ENCODE results near the gene PNISR. TPM values are rescaled to one million over a fixed set of nuclear protein-coding genes. Genes with fewer than 3 reads are reported as not detected.

Gene PNISR
- total RNA-seq, 3 donors from 2014 or later = 73.7 to 80.0 (median 76.4) TPM

GRCh38 chr6:99369533-99369932, 55.6 kb downstream of the PNISR start:
- DNase-seq (no peak), ATAC-seq (no peak)
- H3K4me3 Mint-ChIP-seq = no peak overlapping the region
- H3K4me1 Mint-ChIP-seq (ENCODE audit: low read depth) = no peaks in the 10 kb centered on the region
- H3K9me3 Mint-ChIP-seq = no peaks in the 10 kb centered on the region
- H3K27me3 Mint-ChIP-seq (ENCODE audit: low read depth) = no peaks in the 10 kb centered on the region
- peaks cover 4% of the 10 kb centered on the region for H3K36me3 Mint-ChIP-seq (ENCODE audit: insufficient read depth)

GRCh38 chr6:99366852-99367251, 58.3 kb downstream of the PNISR start:
- Mint-ChIP-seq H3K9me3 (no peaks in the 10 kb centered on the region), H3K4me1 (ENCODE audit: low read depth) (no peaks in the 10 kb centered on the region), H3K4me3 (no peak overlapping the region), H3K27me3 (ENCODE audit: low read depth) (peaks cover under 1% of the 10 kb centered on the region), H3K36me3 (ENCODE audit: insufficient read depth) (peaks cover 4% of the 10 kb centered on the region)
- DNase-seq (no peak), ATAC-seq (no peak)

GRCh38 chr6:99364026-99364425, 61.1 kb downstream of the PNISR start:
- peaks cover 23% of the 10 kb centered on the region for H3K27me3 Mint-ChIP-seq (ENCODE audit: low read depth)
- ATAC-seq (peak; percentile 55 to 69), DNase-seq (no peak)
- no peak overlapping the region for H3K4me3 Mint-ChIP-seq
- no peaks in the 10 kb centered on the region for H3K36me3 Mint-ChIP-seq (ENCODE audit: insufficient read depth)
- no peaks in the 10 kb centered on the region for H3K9me3 Mint-ChIP-seq
- H3K4me1 Mint-ChIP-seq (ENCODE audit: low read depth) = no peaks in the 10 kb centered on the region

GRCh38 chr6:99362678-99363268, 62.3 kb downstream of the PNISR start:
- DNase-seq (no peak), ATAC-seq (peak; percentile 48 to 55)
- no peaks in the 10 kb centered on the region for H3K4me1 Mint-ChIP-seq (ENCODE audit: low read depth)

GRCh38 chr6:99359800-99360199, 65.3 kb downstream of the PNISR start:
- Mint-ChIP-seq H3K36me3 (ENCODE audit: insufficient read depth) (no peaks in the 10 kb centered on the region), H3K4me1 (ENCODE audit: low read depth) (no peaks in the 10 kb centered on the region), H3K4me3 (no peak overlapping the region), H3K9me3 (no peaks in the 10 kb centered on the region), H3K27me3 (ENCODE audit: low read depth) (peaks cover 35% of the 10 kb centered on the region)
- ATAC-seq (no peak), DNase-seq (no peak)

More at GRCh38 chr6:99362678-99363268, 62.3 kb downstream of the PNISR start:
- H3K27me3 Mint-ChIP-seq (ENCODE audit: low read depth) = peaks cover 23% of the 10 kb centered on the region
- no peak overlapping the region for H3K4me3 Mint-ChIP-seq
- H3K9me3 Mint-ChIP-seq = no peaks in the 10 kb centered on the region
- H3K36me3 Mint-ChIP-seq (ENCODE audit: insufficient read depth) = no peaks in the 10 kb centered on the region

- Mint-ChIP-seq H3K36me3 (ENCODE audit: insufficient read depth) (no peaks in the 10 kb centered on the region), H3K9me3 (no peaks in the 10 kb centered on the region), H3K4me3 (no peak overlapping the region), H3K27me3 (ENCODE audit: low read depth) (peaks cover 60% of the 10 kb centered on the region), H3K4me1 (ENCODE audit: low read depth) (no peaks in the 10 kb centered on the region)
- DNase-seq (no peak), ATAC-seq (no peak)
Observed at GRCh38 chr6:99356641-99357040, 68.5 kb downstream of the PNISR start.

- Mint-ChIP-seq H3K9me3 (no peaks in the 10 kb centered on the region), H3K4me3 (no peak overlapping the region), H3K36me3 (ENCODE audit: insufficient read depth) (no peaks in the 10 kb centered on the region), H3K4me1 (ENCODE audit: low read depth) (peaks cover 3% of the 10 kb centered on the region), H3K27me3 (ENCODE audit: low read depth) (peaks cover 61% of the 10 kb centered on the region)
- DNase-seq (no peak), ATAC-seq (no peak)
Observed at GRCh38 chr6:99354983-99355382, 70.1 kb downstream of the PNISR start.

GRCh38 chr6:99353126-99353525, 72.0 kb downstream of the PNISR start:
- DNase-seq (no peak), ATAC-seq (no peak)
- Mint-ChIP-seq H3K27me3 (ENCODE audit: low read depth) (peaks cover 64% of the 10 kb centered on the region), H3K4me3 (no peak overlapping the region), H3K36me3 (ENCODE audit: insufficient read depth) (no peaks in the 10 kb centered on the region), H3K9me3 (no peaks in the 10 kb centered on the region), H3K4me1 (ENCODE audit: low read depth) (peaks cover 6% of the 10 kb centered on the region)

- no peaks in the 10 kb centered on the region for H3K36me3 Mint-ChIP-seq (ENCODE audit: insufficient read depth)
- no peak overlapping the region for H3K4me3 Mint-ChIP-seq
- no peaks in the 10 kb centered on the region for H3K9me3 Mint-ChIP-seq
- no peak for DNase-seq
- H3K27me3 Mint-ChIP-seq (ENCODE audit: low read depth) = peaks cover 66% of the 10 kb centered on the region
- H3K4me1 Mint-ChIP-seq (ENCODE audit: low read depth) = peaks cover 6% of the 10 kb centered on the region
- no peak for ATAC-seq
Observed at GRCh38 chr6:99350573-99350972, 74.5 kb downstream of the PNISR start.

GRCh38 chr6:99349171-99350141, 75.7 kb downstream of the PNISR start, which contains the start of gene FAXC:
FAXC (minus strand) TSS chr6:99349674; CDS start chr6:99349372, 302 bp downstream.
- Mint-ChIP-seq H3K4me3 (peak within 1 kb of the TSS; percentile 11), H3K9me3 (no peaks in the 10 kb centered on the region), H3K27me3 (ENCODE audit: low read depth) (peaks cover 63% of the 10 kb centered on the region), H3K4me1 (ENCODE audit: low read depth) (peaks cover 6% of the 10 kb centered on the region), H3K36me3 (ENCODE audit: insufficient read depth) (no peaks in the 10 kb centered on the region)
- ATAC-seq (peak; percentile 57 to 61), DNase-seq (no peak)

- Mint-ChIP-seq H3K27me3 (ENCODE audit: low read depth) (peaks cover 61% of the 10 kb centered on the region), H3K36me3 (ENCODE audit: insufficient read depth) (no peaks in the 10 kb centered on the region), H3K4me3 (no peak overlapping the region), H3K4me1 (ENCODE audit: low read depth) (peaks cover 6% of the 10 kb centered on the region), H3K9me3 (no peaks in the 10 kb centered on the region)
- DNase-seq (no peak), ATAC-seq (peak in 1 of 2 donors; percentile 12)
Observed at GRCh38 chr6:99348288-99349170, 76.6 kb downstream of the PNISR start.

All from activated T-cell treated with anti-CD3 and anti-CD28 coated beads, Interleukin-2, amount 50 U/mL, for 4 hours (primary cell).